GM23248 (cell line): ENCODE results near the gene EGFR. TPM values are rescaled to one million over a fixed set of nuclear protein-coding genes. Genes with fewer than 3 reads are reported as not detected.
A peak's percentile ranks its signal among the peaks of the same experiment; 100 is the strongest.

Experiments used
- DNase-seq: peaks from one replicate; pipeline ENCODE4 v3.0.0-alpha.2; 2015
- H2AFZ ChIP-seq: fragments of 200-600 bp; sonication (generic); 2 replicates; pipeline ENCODE4 v1.6.1; 2016; ENCODE audit warnings: antibody characterized with exemption
- H3F3A ChIP-seq: fragments of 200-600 bp; sonication (generic); 2 replicates; pipeline ENCODE4 v1.6.1; 2016; ENCODE audit warnings: mild to moderate bottlenecking, antibody characterized with exemption, mixed run types; ENCODE audit not compliant: insufficient read depth
- H3K27ac ChIP-seq: fragments of 200-600 bp; sonication (generic); 2 replicates; pipeline ENCODE4 v1.5.1; 2016; ENCODE audit warnings: mild to moderate bottlenecking
- H3K27me3 ChIP-seq: fragments of 200-600 bp; sonication (generic); replicated peaks from 2 replicates; pipeline ENCODE4 v1.6.1; 2016; ENCODE audit warnings: mild to moderate bottlenecking; ENCODE audit not compliant: insufficient read depth
- H3K36me3 ChIP-seq: fragments of 200-600 bp; sonication (generic); 2 replicates; pipeline ENCODE4 v1.6.1; 2016; ENCODE audit warnings: low read depth, mild to moderate bottlenecking
- H3K4me1 ChIP-seq: fragments of 200-600 bp; sonication (generic); 2 replicates; pipeline ENCODE4 v1.6.1; 2016; ENCODE audit warnings: mild to moderate bottlenecking; ENCODE audit not compliant: insufficient read depth
- H3K4me2 ChIP-seq: fragments of 200-600 bp; sonication (generic); one replicate; pipeline ENCODE4 v1.6.1; 2016; ENCODE audit warnings: mild to moderate bottlenecking; ENCODE audit not compliant: unreplicated experiment
- H3K4me3 ChIP-seq: fragments of 200-600 bp; sonication (generic); 2 replicates; pipeline ENCODE4 v1.5.1; 2016; ENCODE audit warnings: mild to moderate bottlenecking
- H3K79me2 ChIP-seq: fragments of 200-600 bp; sonication (generic); 2 replicates; pipeline ENCODE4 v1.6.1; 2016; ENCODE audit warnings: mild to moderate bottlenecking; ENCODE audit not compliant: insufficient read depth
- H3K9ac ChIP-seq: fragments of 200-600 bp; sonication (generic); 2 replicates; pipeline ENCODE4 v1.6.1; 2016; ENCODE audit warnings: mild to moderate bottlenecking
- H3K9me2 ChIP-seq: fragments of 200-600 bp; sonication (generic); 2 replicates; pipeline ENCODE4 v1.6.1; 2016; ENCODE audit warnings: mixed run types, mild to moderate bottlenecking, moderate library complexity; ENCODE audit not compliant: insufficient read depth
- H3K9me3 ChIP-seq: fragments of 200-600 bp; sonication (generic); one replicate; pipeline ENCODE4 v1.6.1; 2017; ENCODE audit warnings: low read depth
- H4K20me1 ChIP-seq: fragments of 200-600 bp; sonication (generic); 2 replicates; pipeline ENCODE4 v1.6.0; 2016; ENCODE audit not compliant: insufficient read depth
- EZH2 ChIP-seq: fragments of 200-600 bp; sonication (generic); IDR thresholded peaks from 2 replicates; pipeline ENCODE4 v1.6.1; 2018; ENCODE audit warnings: antibody characterized with exemption, mild to moderate bottlenecking; ENCODE audit not compliant: insufficient read depth, poor library complexity, severe bottlenecking
- EZH2phosphoT487 ChIP-seq: fragments of 200-600 bp; sonication (generic); IDR thresholded peaks from 2 replicates; pipeline ENCODE4 v1.6.1; 2018; ENCODE audit warnings: antibody characterized with exemption, moderate library complexity, mild to moderate bottlenecking, low read depth; ENCODE audit not compliant: insufficient read depth
- WGBS, 2 experiments: methylation state at CpG; one replicate each; pipeline ENCODE4 v1.1.6; 2015 to 2017; ENCODE audit warnings: low lambda C conversion rate in 2 of 2, low coverage in 1 of 2; ENCODE audit errors: missing lambda C conversion rate in 2 of 2; 5-methylcytosine and 5-hydroxymethylcytosine counted together
- in situ Hi-C: fragments of 300-500 bp; cut with MboI; formaldehyde crosslinking; loops from 2 replicates; pipeline ENCODE4 v1.15.0; 2020
- polyA plus RNA-seq: library from polyadenylated mRNA; unstranded; fragments of >200 nt; fragmentation: Nextera tagmentation; extraction: Ambion mirVana; gene quantifications from 2 replicates; pipeline ENCODE4 v1.2.1, GENCODE V29; 2016
- total RNA-seq: library from RNA; depleted of rRNA; stranded (reverse); fragments of >200 nt; shearing (Covaris generic); gene quantifications from 2 replicates; pipeline ENCODE4 v1.2.3, GENCODE V29; 2014

Gene EGFR
- total and polyA plus RNA-seq, 2 experiments from 2014 or later: 48.7 to 53.5 TPM

- no peaks in the 10 kb centered on the region for H3K9me2 ChIP-seq
- TF ChIP-seq EZH2phosphoT487 (no peak), EZH2 (no peak)
- H3K27ac ChIP-seq: peak overlapping the region; percentile 20
- peak overlapping the region; percentile 25 for H3K4me2 ChIP-seq
- peaks cover 99% of the 10 kb centered on the region for H3K79me2 ChIP-seq
- in situ Hi-C loops: no loop called here
- no peaks in the 10 kb centered on the region for H3K27me3 ChIP-seq
- no peaks in the 10 kb centered on the region for H4K20me1 ChIP-seq
- no peak for DNase-seq
- peak overlapping the region; percentile 47 for H3K9ac ChIP-seq
- no peaks in the 10 kb centered on the region for H3K9me3 ChIP-seq
- peaks cover 29% of the 10 kb centered on the region for H3K4me1 ChIP-seq
- no peaks in the 10 kb centered on the region for H3K36me3 ChIP-seq
- peaks cover 39% of the 10 kb centered on the region for H3F3A ChIP-seq
- WGBS, 2 experiments: 22 to 23% methylated on average over 7 of the region's 7 CpGs
- no peak overlapping the region for H2AFZ ChIP-seq
- H3K4me3 ChIP-seq: no peak overlapping the region
Measured at GRCh38 chr7:55081068-55081467, 62.3 kb downstream of the EGFR start.

- Histone ChIP-seq H3K79me2 (peaks cover 93% of the 10 kb centered on the region), H3K9ac (peak overlapping the region; percentile 47), H3K27ac (peak overlapping the region; percentile 20), H3K4me1 (peaks cover 30% of the 10 kb centered on the region), H3K36me3 (no peaks in the 10 kb centered on the region), H3K9me2 (no peaks in the 10 kb centered on the region), H3K27me3 (no peaks in the 10 kb centered on the region), H3K4me3 (0 out of 2 replicates have a peak overlapping the region, but pooled peaks have one; percentile 3), H2AFZ (no peak overlapping the region), H3K9me3 (no peaks in the 10 kb centered on the region), H3K4me2 (peak overlapping the region; percentile 25), H4K20me1 (no peaks in the 10 kb centered on the region), H3F3A (peaks cover 36% of the 10 kb centered on the region)
- DNase-seq: peak; percentile 50
- in situ Hi-C loops: no loop called here
- TF ChIP-seq EZH2phosphoT487 (no peak), EZH2 (no peak)
- WGBS, 2 experiments: 36 to 39% methylated on average over 7 of the region's 7 CpGs
Measured at GRCh38 chr7:55081472-55082227, 62.8 kb downstream of the EGFR start.

GRCh38 chr7:55082228-55082603, 63.4 kb downstream of the EGFR start:
- peak overlapping the region; percentile 20 for H3K27ac ChIP-seq
- no peaks in the 10 kb centered on the region for H3K9me2 ChIP-seq
- peaks cover 35% of the 10 kb centered on the region for H3K4me1 ChIP-seq
- no peaks in the 10 kb centered on the region for H3K9me3 ChIP-seq
- in situ Hi-C loops: no loop called here
- H3K4me3 ChIP-seq: no peak overlapping the region
- H3F3A ChIP-seq: peaks cover 42% of the 10 kb centered on the region
- H2AFZ ChIP-seq: no peak overlapping the region
- TF ChIP-seq EZH2 (no peak), EZH2phosphoT487 (no peak)
- H4K20me1 ChIP-seq: no peaks in the 10 kb centered on the region
- peaks cover 89% of the 10 kb centered on the region for H3K79me2 ChIP-seq
- DNase-seq: no peak
- no peaks in the 10 kb centered on the region for H3K36me3 ChIP-seq
- H3K9ac ChIP-seq: peak overlapping the region; percentile 47; the same call in 1 of the 2 replicates
- H3K27me3 ChIP-seq: no peaks in the 10 kb centered on the region
- peak overlapping the region; percentile 25 for H3K4me2 ChIP-seq

GRCh38 chr7:55083206-55083605, 64.4 kb downstream of the EGFR start:
- Histone ChIP-seq H3K27ac (no peak overlapping the region), H3K9ac (no peak overlapping the region), H2AFZ (no peak overlapping the region), H3K27me3 (no peaks in the 10 kb centered on the region), H3F3A (peaks cover 51% of the 10 kb centered on the region), H3K4me3 (no peak overlapping the region), H3K4me1 (peaks cover 44% of the 10 kb centered on the region), H4K20me1 (no peaks in the 10 kb centered on the region), H3K36me3 (no peaks in the 10 kb centered on the region), H3K9me2 (no peaks in the 10 kb centered on the region), H3K9me3 (no peaks in the 10 kb centered on the region), H3K4me2 (no peak overlapping the region), H3K79me2 (peaks cover 89% of the 10 kb centered on the region)
- in situ Hi-C loops: no loop called here
- WGBS, 2 experiments: 78 to 85% methylated on average over 7 of the region's 7 CpGs
- peak; percentile 55 for DNase-seq
- TF ChIP-seq EZH2 (no peak), EZH2phosphoT487 (no peak)

GRCh38 chr7:55084307-55084706, 65.5 kb downstream of the EGFR start:
- H3K9ac ChIP-seq: no peak overlapping the region
- peaks cover 62% of the 10 kb centered on the region for H3F3A ChIP-seq
- no peak overlapping the region for H3K4me3 ChIP-seq
- 95 to 98% methylated on average over 2 of the region's 2 CpGs for WGBS, 2 experiments
- no peaks in the 10 kb centered on the region for H3K36me3 ChIP-seq
- no peaks in the 10 kb centered on the region for H3K27me3 ChIP-seq
- in situ Hi-C loops: no loop called here
- H3K27ac ChIP-seq: no peak overlapping the region
- no peaks in the 10 kb centered on the region for H4K20me1 ChIP-seq
- no peak overlapping the region for H2AFZ ChIP-seq
- H3K4me1 ChIP-seq: peaks cover 44% of the 10 kb centered on the region
- TF ChIP-seq EZH2: no peak
- TF ChIP-seq EZH2phosphoT487: no peak
- DNase-seq: no peak
- no peaks in the 10 kb centered on the region for H3K9me3 ChIP-seq
- H3K9me2 ChIP-seq: no peaks in the 10 kb centered on the region
- no peak overlapping the region for H3K4me2 ChIP-seq
- peaks cover 89% of the 10 kb centered on the region for H3K79me2 ChIP-seq
